Raji (cell line): ENCODE results near the gene JARID2.

Experiments
- POLR2A ChIP-seq: IDR thresholded peaks from 2 replicates; pipeline ENCODE4 v1.6.1; 2011; ENCODE audit warnings: low read depth, low read length, control low read depth; ENCODE audit not compliant: insufficient read depth

The JARID2 gene

GRCh38 chr6:15340105-15340601, 94.3 kb downstream of the JARID2 start:
- no peak for TF ChIP-seq POLR2A

DNA sequence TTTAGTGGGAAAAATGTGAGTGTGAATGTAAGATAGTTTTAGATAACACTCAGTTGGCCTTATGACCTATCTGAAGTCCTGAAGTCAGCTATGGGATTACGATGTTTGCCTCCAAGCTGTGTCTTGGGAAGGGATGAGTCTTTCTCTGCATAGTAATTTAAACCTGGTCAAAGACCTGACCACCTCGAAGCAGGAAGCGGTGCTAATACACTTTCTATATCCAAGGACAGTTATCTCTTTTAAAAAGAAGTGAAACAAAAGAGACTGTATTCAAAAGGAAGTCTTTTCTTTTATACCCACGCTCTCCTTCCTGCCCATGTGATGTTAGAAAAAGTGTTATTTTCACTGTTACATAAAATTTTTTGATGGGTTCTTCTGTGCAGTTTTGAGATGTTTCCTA, 94.9 kb downstream of the JARID2 start:
- TF ChIP-seq POLR2A: no peak

DNA sequence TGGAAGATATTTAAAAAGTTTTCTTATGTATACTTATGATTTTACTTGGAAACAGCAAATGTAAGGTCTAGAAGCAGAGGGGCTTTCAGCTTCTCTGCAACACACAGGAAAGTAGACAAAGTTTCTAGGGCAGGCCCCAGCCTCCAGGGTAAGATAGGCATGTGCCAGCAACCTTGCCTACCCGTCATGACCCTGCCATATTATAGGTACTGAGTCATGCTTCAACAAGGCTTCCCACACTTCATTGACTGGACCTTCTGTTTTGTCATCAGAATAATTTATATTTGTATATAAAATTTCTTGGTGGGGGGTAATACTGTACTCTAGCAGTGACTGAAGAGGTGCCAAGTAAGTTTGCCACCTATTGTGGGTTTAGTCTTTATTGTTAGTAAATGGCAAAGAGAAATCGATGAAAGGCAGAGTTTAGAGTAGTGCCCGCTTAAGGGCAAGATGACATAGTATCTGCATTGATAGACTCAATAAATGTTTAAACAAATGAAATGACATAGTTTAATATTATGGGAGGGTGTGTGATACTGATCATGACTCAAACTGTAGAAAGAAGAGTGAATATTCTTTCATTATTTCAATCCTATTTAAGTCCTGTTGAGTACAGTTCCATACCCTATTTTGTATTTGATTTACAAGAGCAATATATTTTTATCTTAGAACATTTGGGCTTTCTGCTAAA, 95.6 kb downstream of the JARID2 start:
- TF ChIP-seq POLR2A: no peak

- TF ChIP-seq POLR2A: no peak
These were observed 96.2 kb downstream of the JARID2 start for GRCh38 chr6:15342114-15342513.

DNA sequence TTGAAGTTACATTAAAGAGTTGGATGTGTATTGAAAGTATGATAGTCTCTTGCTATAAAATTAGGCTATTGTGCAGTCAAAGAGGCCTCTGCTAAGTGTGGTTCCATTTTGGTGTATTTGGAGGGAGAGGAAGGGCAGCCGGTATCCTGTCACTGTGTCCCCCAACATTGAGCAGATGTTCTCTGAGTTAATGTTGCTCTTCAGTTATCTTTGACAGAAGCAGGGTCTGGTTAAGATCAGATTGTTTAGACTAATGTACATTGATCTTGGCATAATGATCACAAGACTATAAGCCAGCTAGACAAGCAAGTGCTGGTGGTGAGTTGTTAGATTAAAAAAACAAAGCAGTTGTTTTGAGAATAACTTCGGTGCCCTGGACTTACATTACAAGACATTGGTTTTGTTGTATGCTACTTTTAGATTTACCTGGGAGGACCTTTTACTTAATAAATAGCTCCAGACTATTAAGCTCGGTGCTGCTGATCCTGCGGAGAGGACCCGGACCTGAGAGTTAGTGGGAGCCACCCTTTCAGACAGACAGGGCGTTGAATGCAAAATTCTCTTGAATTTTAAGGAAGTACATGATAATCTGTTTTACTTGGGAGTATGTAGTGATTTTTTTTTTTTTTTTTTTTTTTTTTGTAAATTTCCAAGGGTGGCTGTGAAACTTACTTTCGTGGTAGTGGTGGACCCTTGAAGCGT, 97.8 kb downstream of the JARID2 start:
- TF ChIP-seq POLR2A: no peak

- no peak for TF ChIP-seq POLR2A
These were observed 98.3 kb downstream of the JARID2 start for GRCh38 chr6:15344192-15344519.

GRCh38 chr6:15344831-15345230, 99.0 kb downstream of the JARID2 start:
- TF ChIP-seq POLR2A: no peak

DNA sequence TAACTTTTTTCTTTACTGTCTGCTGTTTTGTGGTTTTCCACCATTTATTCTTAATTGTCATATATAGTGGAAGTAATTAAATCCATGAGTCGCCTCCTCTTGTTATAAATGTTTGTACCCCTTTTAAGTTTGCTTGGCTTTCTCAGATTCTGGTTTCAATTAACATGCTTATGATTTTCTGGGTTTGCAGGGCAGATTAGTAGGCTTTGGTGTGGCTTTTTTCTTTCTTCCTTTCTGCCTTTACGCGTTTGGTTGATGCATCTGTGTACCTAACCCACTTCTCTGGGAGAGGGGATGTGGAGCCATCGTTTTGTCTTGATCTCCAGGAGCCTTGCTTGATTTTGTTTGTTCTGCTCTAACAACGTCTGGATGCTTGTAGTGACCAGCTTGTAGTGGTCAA, 100.4 kb downstream of the JARID2 start:
- TF ChIP-seq POLR2A: no peak

DNA sequence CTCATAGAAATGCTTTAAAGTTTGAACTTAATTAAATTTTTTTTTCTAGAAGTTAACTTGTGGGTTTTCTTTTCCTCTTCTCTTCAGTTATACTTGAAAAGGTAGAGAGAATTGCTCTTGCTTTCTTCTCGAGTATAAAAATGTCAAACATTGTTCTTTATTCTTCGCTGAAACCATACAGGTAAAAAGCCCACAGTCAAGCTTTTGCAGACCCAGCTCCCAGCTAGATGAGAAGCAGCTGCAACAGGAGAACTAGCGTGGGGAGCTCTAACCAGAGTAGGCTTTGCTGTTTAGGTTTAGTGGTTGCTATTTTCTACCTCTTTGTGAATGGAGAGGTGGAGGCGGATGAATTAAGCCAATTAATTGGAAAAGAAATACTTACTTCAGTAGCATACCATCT, 102.7 kb downstream of the JARID2 start:
- no peak for TF ChIP-seq POLR2A

- no peak for TF ChIP-seq POLR2A
These were observed 103.5 kb downstream of the JARID2 start for GRCh38 chr6:15349379-15349778.

DNA sequence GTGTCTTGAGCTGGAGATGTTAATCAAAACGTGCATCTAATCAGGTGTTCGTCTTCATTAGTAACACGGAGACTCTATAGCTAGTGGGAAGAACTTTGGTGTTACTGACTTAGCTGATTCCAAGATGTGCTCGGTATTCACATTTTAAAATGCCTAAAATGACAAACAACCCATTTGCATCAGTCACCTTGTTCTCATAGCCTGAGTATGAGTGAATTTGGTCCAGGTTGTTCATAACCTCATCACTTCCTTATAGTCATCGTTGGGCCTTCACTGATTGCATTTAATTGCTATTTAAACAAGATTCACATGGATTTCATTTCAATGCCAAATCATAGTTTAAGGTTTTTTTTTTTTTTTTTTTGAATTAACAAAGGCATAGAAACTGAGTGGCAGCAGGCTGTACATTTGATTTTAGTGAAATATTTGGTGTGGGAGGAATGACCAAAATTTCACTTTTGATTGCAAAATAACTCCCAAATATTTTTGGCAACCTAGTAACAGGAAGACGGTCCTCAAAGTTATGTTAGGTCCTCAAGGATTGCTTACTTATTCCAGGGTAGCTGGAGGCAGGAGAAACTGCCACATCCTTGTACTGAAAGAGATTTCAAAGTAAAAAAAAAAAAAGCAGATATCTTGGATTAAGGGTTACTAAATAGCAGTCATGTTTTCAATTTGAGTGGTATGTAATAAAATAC, 104.7 kb downstream of the JARID2 start:
- TF ChIP-seq POLR2A: no peak

GRCh38 chr6:15351631-15352030, 105.8 kb downstream of the JARID2 start:
- TF ChIP-seq POLR2A: no peak

DNA sequence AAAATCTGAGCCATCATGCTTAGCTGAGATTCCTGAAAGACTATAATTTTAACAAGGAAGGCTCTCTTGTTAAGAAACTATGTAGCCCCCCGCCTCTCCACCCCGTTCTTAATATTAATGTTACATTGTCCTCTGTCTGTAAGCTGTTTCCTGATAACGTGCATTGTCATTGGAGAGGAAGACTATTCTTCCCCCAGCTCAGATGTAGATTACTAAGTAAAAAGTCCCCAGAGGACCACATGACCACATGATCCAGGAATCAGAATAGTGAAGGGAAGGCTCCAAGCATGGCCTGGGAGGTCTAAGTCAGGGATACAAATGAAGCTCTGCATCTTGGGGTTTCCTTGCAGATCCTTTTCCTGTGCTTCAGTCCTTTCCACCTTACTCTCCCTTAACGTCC, 106.4 kb downstream of the JARID2 start:
- no peak for TF ChIP-seq POLR2A

DNA sequence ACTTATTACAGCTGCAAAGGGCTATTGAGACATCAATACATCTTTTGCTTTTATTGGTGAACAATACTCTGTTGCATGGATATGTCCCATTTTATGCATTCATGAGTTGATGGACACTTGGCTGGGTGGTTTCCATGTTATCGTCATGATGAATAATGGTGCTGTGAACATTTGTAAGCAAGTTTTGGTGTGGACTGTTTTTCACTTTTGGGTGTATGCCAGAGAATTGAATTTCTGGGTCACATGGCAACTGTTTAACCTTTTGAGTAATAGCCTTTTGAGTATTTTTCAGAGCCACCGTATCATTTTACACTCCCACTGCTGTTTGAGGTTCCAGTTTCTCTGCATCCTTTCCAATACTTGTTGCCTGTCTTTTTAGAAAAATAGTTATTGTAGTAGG, 107.0 kb downstream of the JARID2 start:
- no peak for TF ChIP-seq POLR2A

DNA sequence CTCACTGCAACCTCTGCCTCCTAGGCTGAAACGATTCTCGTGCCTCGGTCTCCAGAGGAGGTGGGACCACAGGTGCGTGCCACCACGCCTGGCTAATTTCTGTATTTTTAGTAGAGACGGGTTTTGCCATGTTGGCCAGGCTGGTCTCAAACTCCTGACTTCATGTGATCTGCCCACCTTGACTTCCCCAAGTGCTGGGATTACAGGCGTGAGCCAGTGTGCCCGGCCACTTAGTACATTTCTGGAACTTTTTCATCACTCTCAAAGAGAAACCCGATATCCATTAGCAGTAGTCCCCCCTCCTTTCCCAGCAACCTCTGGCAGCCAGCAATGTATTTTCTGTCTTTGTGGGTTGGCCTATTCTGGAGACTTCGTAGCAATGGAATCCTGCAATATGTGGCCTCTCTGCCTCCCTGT, 109.8 kb downstream of the JARID2 start:
- TF ChIP-seq POLR2A: no peak

- TF ChIP-seq POLR2A: no peak
These were observed 110.3 kb downstream of the JARID2 start for GRCh38 chr6:15356179-15356578.
